Fibroblast of the aortic adventitia (primary cell): ENCODE results near the gene SPTLC3. TPM values are rescaled to one million over a fixed set of nuclear protein-coding genes. Genes with fewer than 3 reads are reported as not detected.

ENCODE experiments used
- DNase-seq: peaks from one replicate; pipeline ENCODE4 v3.0.0-alpha.2; 2010; ENCODE audit warnings: low read depth
- H3K4me3 ChIP-seq: 2 replicates; pipeline ENCODE4 v1.5.1; 2011; ENCODE audit warnings: low read depth, mild to moderate bottlenecking, control low read depth, low read length, moderate library complexity
- CTCF ChIP-seq: IDR thresholded peaks from 2 replicates; pipeline ENCODE4 v1.5.1; 2011; ENCODE audit warnings: mild to moderate bottlenecking, low read length, control low read depth, inconsistent platforms; ENCODE audit not compliant: insufficient read depth
- total RNA-seq: library from RNA; depleted of rRNA; stranded (reverse); fragments of >200 nt; gene quantifications from 2 replicates; pipeline ENCODE4 v1.2.3, GENCODE V29; 2012; ENCODE audit warnings: low replicate concordance

The SPTLC3 gene
- total RNA-seq, 1 donor: 30.6 TPM

GRCh38 chr20:12999201-12999600 is 9.6 kb upstream of the SPTLC3 start:
- no peak overlapping the region for H3K4me3 ChIP-seq
- TF ChIP-seq CTCF: no peak

GRCh38 chr20:13002251-13002650 is 6.5 kb upstream of the SPTLC3 start:
- no peak for DNase-seq
- no peak overlapping the region for H3K4me3 ChIP-seq
- no peak for TF ChIP-seq CTCF

More at GRCh38 chr20:12999201-12999600, 9.6 kb upstream of the SPTLC3 start:
- DNase-seq: no peak

GRCh38 chr20:13006825-13007224 is 1.9 kb upstream of the SPTLC3 start:
- H3K4me3 ChIP-seq: no peak overlapping the region
- peak; percentile 81 for DNase-seq
- no peak for TF ChIP-seq CTCF

- TF ChIP-seq CTCF: no peak
- no peak for DNase-seq
- H3K4me3 ChIP-seq: no peak overlapping the region
These were observed 1.2 kb upstream of the SPTLC3 start for GRCh38 chr20:13007596-13007995.

GRCh38 chr20:13009682-13010406 is 1.1 kb downstream of the SPTLC3 start:
- peak; percentile 99 for DNase-seq
- H3K4me3 ChIP-seq: peak overlapping the region; percentile 70
- TF ChIP-seq CTCF: no peak

- no peak for DNase-seq
- no peak for TF ChIP-seq CTCF
- no peak overlapping the region for H3K4me3 ChIP-seq
These were observed 4.1 kb downstream of the SPTLC3 start for GRCh38 chr20:13012886-13013285.

- no peak for TF ChIP-seq CTCF
- DNase-seq: no peak
- no peak overlapping the region for H3K4me3 ChIP-seq
These were observed 4.6 kb downstream of the SPTLC3 start for GRCh38 chr20:13013411-13013810.
